ENCODE results near the gene SLC25A51.

The SLC25A51 gene

DNA sequence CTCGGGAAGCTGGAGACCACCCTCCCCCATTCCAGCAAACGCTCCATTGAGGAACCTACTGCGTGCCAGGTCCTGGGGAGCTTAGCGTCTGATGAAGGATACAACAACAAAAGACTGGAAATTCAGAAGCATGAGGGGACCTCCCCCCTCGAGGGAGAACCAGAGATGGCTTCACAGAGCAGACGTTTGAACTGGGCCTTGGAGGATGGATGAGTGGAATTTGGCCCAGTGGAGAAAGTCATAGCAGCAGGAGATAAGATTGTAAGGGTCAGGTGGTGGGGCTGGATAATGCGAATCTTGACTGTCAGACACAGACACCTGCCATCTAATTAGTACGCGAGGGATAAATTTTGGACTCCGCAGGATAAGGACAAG is 1.2 kb upstream of the SLC25A51 start:
- no peaks in the 10 kb centered on the region for H3K36me3 ChIP-seq (replicated peaks; ENCODE audit: insufficient read depth, low read length)
- H3K27ac ChIP-seq (ENCODE audit: low read length) = peak overlapping the region; percentile 93; the same call in 1 of the 2 replicates
- H3K79me2 ChIP-seq (ENCODE audit: low read length) = peaks cover 35% of the 10 kb centered on the region
- TF ChIP-seq EZH2 (optimal IDR thresholded peaks at IDR 0.05; ENCODE audit: low read depth, low read length) (no peak), EZH2phosphoT487 (IDR thresholded peaks at IDR 0.05; ENCODE audit: low read length) (no peak)
- TF ChIP-seq, protein P1, sequence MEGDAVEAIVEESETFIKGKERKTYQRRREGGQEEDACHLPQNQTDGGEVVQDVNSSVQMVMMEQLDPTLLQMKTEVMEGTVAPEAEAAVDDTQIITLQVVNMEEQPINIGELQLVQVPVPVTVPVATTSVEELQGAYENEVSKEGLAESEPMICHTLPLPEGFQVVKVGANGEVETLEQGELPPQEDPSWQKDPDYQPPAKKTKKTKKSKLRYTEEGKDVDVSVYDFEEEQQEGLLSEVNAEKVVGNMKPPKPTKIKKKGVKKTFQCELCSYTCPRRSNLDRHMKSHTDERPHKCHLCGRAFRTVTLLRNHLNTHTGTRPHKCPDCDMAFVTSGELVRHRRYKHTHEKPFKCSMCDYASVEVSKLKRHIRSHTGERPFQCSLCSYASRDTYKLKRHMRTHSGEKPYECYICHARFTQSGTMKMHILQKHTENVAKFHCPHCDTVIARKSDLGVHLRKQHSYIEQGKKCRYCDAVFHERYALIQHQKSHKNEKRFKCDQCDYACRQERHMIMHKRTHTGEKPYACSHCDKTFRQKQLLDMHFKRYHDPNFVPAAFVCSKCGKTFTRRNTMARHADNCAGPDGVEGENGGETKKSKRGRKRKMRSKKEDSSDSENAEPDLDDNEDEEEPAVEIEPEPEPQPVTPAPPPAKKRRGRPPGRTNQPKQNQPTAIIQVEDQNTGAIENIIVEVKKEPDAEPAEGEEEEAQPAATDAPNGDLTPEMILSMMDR (IDR thresholded peaks at IDR 0.05; ENCODE audit: low read length) = no peak
- H2AFZ ChIP-seq (ENCODE audit: low read length) = peak overlapping the region; percentile 96; the same call in 1 of the 2 replicates
- H3K4me3 ChIP-seq (ENCODE audit: low read length) = peak overlapping the region; percentile 82
- H3K4me1 ChIP-seq (ENCODE audit: low read length) = peaks cover 11% of the 10 kb centered on the region
- H3K27me3 ChIP-seq (replicated peaks; ENCODE audit: insufficient read depth, low read length) = no peaks in the 10 kb centered on the region
- peak overlapping the region; percentile 75 for H3K4me2 ChIP-seq (ENCODE audit: low read depth, low read length)
- no peak for DNase-seq
- H4K20me1 ChIP-seq (ENCODE audit: insufficient read depth, low read length) = no peaks in the 10 kb centered on the region
- H3K9me2 ChIP-seq (replicated peaks; ENCODE audit: insufficient read depth, low read length) = no peaks in the 10 kb centered on the region
- H3K9ac ChIP-seq (ENCODE audit: low read length) = peak overlapping the region; percentile 85; the same call in 1 of the 2 replicates
- H3F3A ChIP-seq (ENCODE audit: insufficient read depth, low read length) = peaks cover 20% of the 10 kb centered on the region
- H3K9me3 ChIP-seq (replicated peaks; ENCODE audit: insufficient read depth, low read length) = no peaks in the 10 kb centered on the region

DNA sequence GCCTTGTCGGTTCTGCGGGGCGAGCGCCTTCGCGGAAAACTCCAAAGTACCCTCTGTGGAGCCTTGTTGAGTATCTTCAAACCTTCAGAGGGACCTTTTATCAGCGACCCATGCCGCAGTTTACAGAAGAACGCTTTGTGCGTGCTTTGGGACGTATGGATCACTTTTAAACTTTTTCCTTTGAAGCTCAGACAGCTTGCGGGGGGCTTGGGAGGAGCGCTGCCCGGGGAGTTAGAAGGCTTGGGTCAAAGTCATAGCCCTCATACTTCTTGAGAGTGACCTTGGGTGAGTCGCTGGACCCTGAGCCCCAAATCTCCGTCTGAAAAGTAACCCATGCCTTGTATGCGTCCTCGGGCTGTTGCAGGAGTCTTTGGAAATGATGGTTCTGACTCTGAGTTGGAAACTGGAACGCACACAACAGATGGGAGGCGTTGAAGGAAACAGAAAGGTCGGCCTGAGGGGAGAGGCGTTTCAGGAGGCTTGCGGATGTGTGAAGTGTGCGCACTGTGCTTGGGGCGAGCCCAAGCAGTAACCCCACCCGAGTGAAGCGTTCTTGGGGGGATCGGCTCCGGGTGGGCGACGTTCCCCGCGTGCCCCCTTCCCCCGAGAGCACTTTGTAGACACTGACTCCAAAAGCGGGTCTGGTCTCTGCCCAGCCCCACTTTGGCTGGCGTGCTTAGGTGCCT is 661 bp upstream of the SLC25A51 start:
- no peaks in the 10 kb centered on the region for H3K9me3 ChIP-seq (replicated peaks; ENCODE audit: insufficient read depth, low read length)
- H4K20me1 ChIP-seq (ENCODE audit: insufficient read depth, low read length) = no peaks in the 10 kb centered on the region
- TF ChIP-seq, protein P1 (IDR thresholded peaks at IDR 0.05; ENCODE audit: low read length) = no peak
- TF ChIP-seq EZH2phosphoT487 (IDR thresholded peaks at IDR 0.05; ENCODE audit: low read length) (no peak), EZH2 (optimal IDR thresholded peaks at IDR 0.05; ENCODE audit: low read depth, low read length) (no peak)
- peak overlapping the region; percentile 93 for H3K27ac ChIP-seq (ENCODE audit: low read length)
- peaks cover 11% of the 10 kb centered on the region for H3K4me1 ChIP-seq (ENCODE audit: low read length)
- no peaks in the 10 kb centered on the region for H3K9me2 ChIP-seq (replicated peaks; ENCODE audit: insufficient read depth, low read length)
- H3K4me3 ChIP-seq (ENCODE audit: low read length) = peak overlapping the region; percentile 82
- no peaks in the 10 kb centered on the region for H3K27me3 ChIP-seq (replicated peaks; ENCODE audit: insufficient read depth, low read length)
- peaks cover 38% of the 10 kb centered on the region for H3K79me2 ChIP-seq (ENCODE audit: low read length)
- peaks cover 20% of the 10 kb centered on the region for H3F3A ChIP-seq (ENCODE audit: insufficient read depth, low read length)
- no peaks in the 10 kb centered on the region for H3K36me3 ChIP-seq (replicated peaks; ENCODE audit: insufficient read depth, low read length)
- H3K9ac ChIP-seq (ENCODE audit: low read length) = peak overlapping the region; percentile 85
- H3K4me2 ChIP-seq (ENCODE audit: low read depth, low read length) = peak overlapping the region; percentile 75
- peak; percentile 34 for DNase-seq
- peak overlapping the region; percentile 96 for H2AFZ ChIP-seq (ENCODE audit: low read length)

DNA sequence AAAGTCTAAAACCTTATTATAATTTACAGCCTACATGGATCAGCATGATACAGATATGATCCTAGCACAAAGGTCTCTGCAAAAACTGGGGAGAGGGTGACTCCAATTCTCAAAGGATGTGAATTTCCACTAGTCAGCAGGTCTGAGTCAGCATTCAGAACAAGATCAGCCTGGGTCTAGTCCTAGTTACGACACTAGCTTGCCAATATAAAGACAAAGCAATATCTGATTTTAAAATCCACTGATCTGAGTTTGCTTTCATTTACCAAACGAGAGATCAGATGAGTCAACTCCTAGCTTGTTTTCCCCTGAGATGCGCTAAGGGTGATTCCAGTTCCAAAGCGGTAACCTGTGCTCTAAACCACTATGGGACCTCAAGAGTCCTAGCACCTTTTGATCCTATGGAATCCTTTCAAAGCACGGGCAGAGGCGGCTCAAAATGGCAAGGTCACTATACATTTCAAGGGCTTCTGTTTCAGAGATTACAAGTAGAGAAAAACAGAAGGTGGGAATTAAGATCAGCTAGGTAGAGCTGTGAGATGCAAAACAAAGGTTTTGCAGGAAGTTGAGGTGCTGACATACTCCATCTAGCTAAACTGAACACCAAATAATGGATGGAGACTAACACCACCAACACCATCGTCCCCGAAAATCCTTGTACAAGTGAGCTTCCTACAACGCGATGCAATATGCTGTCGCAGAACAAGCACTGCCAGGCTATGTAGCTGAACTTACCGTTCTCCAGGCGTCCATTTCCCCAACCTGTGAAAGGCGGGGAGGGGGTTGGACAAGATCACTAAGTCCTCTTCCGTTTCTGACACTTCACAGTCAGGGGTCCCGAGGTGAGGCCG is 906 bp downstream of the SLC25A51 start:
- Histone ChIP-seq H3K9me2 (replicated peaks; ENCODE audit: insufficient read depth, low read length) (no peaks in the 10 kb centered on the region), H3K4me2 (ENCODE audit: low read depth, low read length) (peak overlapping the region; percentile 75), H2AFZ (ENCODE audit: low read length) (peak overlapping the region; percentile 61), H3F3A (ENCODE audit: insufficient read depth, low read length) (peaks cover 20% of the 10 kb centered on the region), H3K79me2 (ENCODE audit: low read length) (peaks cover 48% of the 10 kb centered on the region), H3K36me3 (replicated peaks; ENCODE audit: insufficient read depth, low read length) (0 out of 2 replicates have a peak, but pooled peaks cover 3% of the 10 kb centered on the region), H3K9me3 (replicated peaks; ENCODE audit: insufficient read depth, low read length) (no peaks in the 10 kb centered on the region), H3K27ac (ENCODE audit: low read length) (peak overlapping the region; percentile 93), H4K20me1 (ENCODE audit: insufficient read depth, low read length) (no peaks in the 10 kb centered on the region), H3K27me3 (replicated peaks; ENCODE audit: insufficient read depth, low read length) (no peaks in the 10 kb centered on the region), H3K9ac (ENCODE audit: low read length) (peak overlapping the region; percentile 85), H3K4me1 (ENCODE audit: low read length) (peaks cover 17% of the 10 kb centered on the region), H3K4me3 (ENCODE audit: low read length) (peak overlapping the region; percentile 82)
- DNase-seq = peak; percentile 22
- no peak for TF ChIP-seq EZH2 (optimal IDR thresholded peaks at IDR 0.05; ENCODE audit: low read depth, low read length)
- TF ChIP-seq EZH2phosphoT487 (IDR thresholded peaks at IDR 0.05; ENCODE audit: low read length) = no peak
- TF ChIP-seq, protein P1 (IDR thresholded peaks at IDR 0.05; ENCODE audit: low read length) = no peak
